ENCODE measurements around the gene ANKRD50.

DNA sequence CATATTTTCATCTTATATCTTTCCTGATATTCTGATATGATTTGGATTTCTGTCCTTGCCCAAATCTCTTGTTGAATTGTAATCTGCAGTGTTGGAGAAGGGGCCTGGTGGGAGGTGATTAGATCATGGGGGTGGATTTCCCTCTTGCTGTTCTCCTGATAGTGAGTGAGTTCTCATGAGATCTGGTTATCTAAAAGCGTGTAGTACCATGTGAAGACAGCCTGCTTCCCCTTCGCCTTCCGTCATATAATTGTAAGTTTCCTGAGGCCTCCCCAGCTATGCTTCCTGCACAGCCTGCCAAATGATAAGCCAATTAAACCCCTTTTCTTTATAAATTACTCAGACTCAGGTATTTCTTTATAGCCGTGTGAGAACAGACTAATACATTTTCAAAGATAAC lies 77.2 kb downstream of the ANKRD50 start:
- TF ChIP-seq CTCF (IDR thresholded peaks at IDR 0.05) (no peak), POLR2A (IDR thresholded peaks at IDR 0.05) (no peak)
